ENCODE measurements around the gene WDR90. TPM values are rescaled to one million over a fixed set of nuclear protein-coding genes. Genes with fewer than 3 reads are reported as not detected.

WDR90 gene
- total RNA-seq, 1 experiment from 2014 or later: 68.2 TPM

DNA sequence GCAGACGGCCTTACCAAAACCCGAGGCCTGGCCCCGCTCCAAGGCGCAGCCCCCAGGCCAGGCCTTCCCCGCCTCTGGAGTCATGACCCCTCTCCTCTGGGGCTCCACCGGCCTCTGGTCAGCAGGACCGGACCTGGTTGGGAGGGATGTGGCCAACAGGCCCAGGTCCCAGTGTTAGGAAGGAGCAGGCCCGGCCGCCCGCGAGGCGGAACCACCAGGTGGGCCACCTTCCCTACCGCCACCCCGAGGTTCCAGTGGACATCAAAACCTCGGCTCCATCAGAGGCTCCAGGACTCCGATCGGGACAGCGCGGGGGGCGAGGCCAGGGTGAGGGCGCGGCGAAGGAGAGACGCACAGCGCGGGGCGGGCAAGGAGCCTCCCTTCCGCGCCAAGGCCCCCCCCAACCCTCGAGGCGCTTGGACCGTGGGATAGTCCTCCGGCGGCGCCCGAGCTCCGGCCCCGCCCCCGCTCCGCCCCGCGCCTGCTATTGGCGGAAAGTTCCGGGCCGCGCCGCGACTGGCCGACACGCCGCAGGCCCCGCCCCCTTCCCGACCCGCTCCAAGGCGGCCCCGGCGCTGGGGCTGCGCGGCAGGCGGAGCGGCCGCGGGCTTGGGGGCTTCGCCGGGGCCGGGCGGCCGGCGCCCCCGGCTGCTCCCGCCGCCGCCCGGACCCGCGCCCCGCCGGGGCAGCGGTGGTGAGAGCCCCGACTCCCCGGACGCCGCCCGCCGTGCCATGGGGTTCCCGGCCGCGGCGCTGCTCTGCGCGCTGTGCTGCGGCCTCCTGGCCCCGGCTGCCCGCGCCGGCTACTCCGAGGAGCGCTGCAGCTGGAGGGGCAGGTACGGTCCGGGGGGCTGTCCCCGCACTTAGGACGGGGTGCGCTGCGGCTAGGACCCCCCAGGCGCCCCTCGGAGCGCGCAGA is 65.7 kb downstream of the WDR90 start, which contains the start of gene METRN:
TSS of gene METRN (plus strand) at position 561 of the 919 bp plus-strand sequence. CDS start at position 733, 172 bp downstream.
- no peak within 1 kb of the TSS for H3K27ac ChIP-seq (ENCODE audit: insufficient read length, low read depth, low read length)
- 0 out of 2 replicates have a peak within 1 kb of the TSS, but pooled peaks have one; percentile 7 for H2BK15ac ChIP-seq (ENCODE audit: low read depth, low read length)
- H3K14ac ChIP-seq (ENCODE audit: insufficient read depth, low read length): no peak within 1 kb of the TSS; the same call in 1 of the 2 replicates
- H3K4ac ChIP-seq (ENCODE audit: low read depth, low read length): no peak within 1 kb of the TSS
- no peaks in the 10 kb centered on the region for H4K20me1 ChIP-seq (ENCODE audit: control insufficient read depth, insufficient read depth, insufficient read length)
- no peak within 1 kb of the TSS for H3K56ac ChIP-seq (ENCODE audit: insufficient read length, low read depth, low read length)
- H3K4me2 ChIP-seq (ENCODE audit: insufficient read depth, insufficient read length, low read length): peak within 1 kb of the TSS; percentile 30
- no peaks in the 10 kb centered on the region for H3K79me1 ChIP-seq (ENCODE audit: insufficient read depth, low read depth, low read length, poor library complexity, severe bottlenecking)
- no peak within 1 kb of the TSS for H3T11ph ChIP-seq (ENCODE audit: low read length)
- no peaks in the 10 kb centered on the region for H3K9me3 ChIP-seq (ENCODE audit: control insufficient read depth, low read depth, low read length)
- H3K27me3 ChIP-seq (ENCODE audit: insufficient read depth, low read length): no peaks in the 10 kb centered on the region; the same call in 1 of the 2 replicates
- H2BK5ac ChIP-seq (ENCODE audit: insufficient read length, low read length): no peak within 1 kb of the TSS
- no peaks in the 10 kb centered on the region for H3K4me1 ChIP-seq (ENCODE audit: insufficient read depth, low read length)
- no peak within 1 kb of the TSS for H4K91ac ChIP-seq (ENCODE audit: insufficient read length, low read depth, low read length)
- H3K9ac ChIP-seq (ENCODE audit: extremely low read depth, insufficient read length, low read length): no peak within 1 kb of the TSS
- no peak within 1 kb of the TSS for H2BK20ac ChIP-seq (ENCODE audit: low read depth, low read length, poor library complexity, severe bottlenecking)
- no peak within 1 kb of the TSS for H3K23ac ChIP-seq (ENCODE audit: insufficient read length, low read depth, low read length)
- H3K79me2 ChIP-seq (ENCODE audit: insufficient read depth, low read length): no peaks in the 10 kb centered on the region
- WGBS (ENCODE audit: extremely low coverage, insufficient read length, low lambda C conversion rate): no CpG with 5 or more reads among the region's 108 CpGs
- TF ChIP-seq, protein P1, sequence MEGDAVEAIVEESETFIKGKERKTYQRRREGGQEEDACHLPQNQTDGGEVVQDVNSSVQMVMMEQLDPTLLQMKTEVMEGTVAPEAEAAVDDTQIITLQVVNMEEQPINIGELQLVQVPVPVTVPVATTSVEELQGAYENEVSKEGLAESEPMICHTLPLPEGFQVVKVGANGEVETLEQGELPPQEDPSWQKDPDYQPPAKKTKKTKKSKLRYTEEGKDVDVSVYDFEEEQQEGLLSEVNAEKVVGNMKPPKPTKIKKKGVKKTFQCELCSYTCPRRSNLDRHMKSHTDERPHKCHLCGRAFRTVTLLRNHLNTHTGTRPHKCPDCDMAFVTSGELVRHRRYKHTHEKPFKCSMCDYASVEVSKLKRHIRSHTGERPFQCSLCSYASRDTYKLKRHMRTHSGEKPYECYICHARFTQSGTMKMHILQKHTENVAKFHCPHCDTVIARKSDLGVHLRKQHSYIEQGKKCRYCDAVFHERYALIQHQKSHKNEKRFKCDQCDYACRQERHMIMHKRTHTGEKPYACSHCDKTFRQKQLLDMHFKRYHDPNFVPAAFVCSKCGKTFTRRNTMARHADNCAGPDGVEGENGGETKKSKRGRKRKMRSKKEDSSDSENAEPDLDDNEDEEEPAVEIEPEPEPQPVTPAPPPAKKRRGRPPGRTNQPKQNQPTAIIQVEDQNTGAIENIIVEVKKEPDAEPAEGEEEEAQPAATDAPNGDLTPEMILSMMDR (conservative IDR thresholded peaks at IDR 0.05): no peak
- H2AFZ ChIP-seq (ENCODE audit: low read length): no peak within 1 kb of the TSS
- H2AK5ac ChIP-seq (ENCODE audit: insufficient read length, low read length): no peak within 1 kb of the TSS
- Mint-ChIP-seq H3K27me3 (ENCODE audit: low read depth) (peaks cover 62% of the 10 kb centered on the region), H3K27ac (no peak within 1 kb of the TSS), H3K36me3 (ENCODE audit: insufficient read depth in 1 of 3, low read depth in 3 of 3) (no peaks in the 10 kb centered on the region), H3K4me1 (peaks cover 13 to 27% of the 10 kb centered on the region in 2 experiments), H3K4me3 (peak within 1 kb of the TSS; percentile 55 to 78), H3K9me3 (no peaks in the 10 kb centered on the region; a peak in 2 of 5 replicates)
- no peak within 1 kb of the TSS for H2BK120ac ChIP-seq (ENCODE audit: low read depth, low read length, poor library complexity, severe bottlenecking)
- peaks cover 8% of the 10 kb centered on the region for H3K23me2 ChIP-seq (ENCODE audit: insufficient read length, low read depth, low read length, poor library complexity, severe bottlenecking)
- no peak within 1 kb of the TSS for H4K5ac ChIP-seq (ENCODE audit: insufficient read length, low read depth, low read length)
- DNase-seq: peak; percentile 86
- H4K8ac ChIP-seq (replicated peaks; ENCODE audit: insufficient read length, low read depth, low read length): no peak within 1 kb of the TSS
- H2BK12ac ChIP-seq (ENCODE audit: insufficient read length, low read depth, low read length): no peak within 1 kb of the TSS
- no peak within 1 kb of the TSS for H3K18ac ChIP-seq (ENCODE audit: insufficient read length, low read depth, low read length)
